ENCODE measurements around the gene INTS12.
"Not testable (repeated sequence)": the region's sequence is repeated elsewhere in the genome, so short reads cannot be mapped to it uniquely, and the experiment has no call there.

DNA sequence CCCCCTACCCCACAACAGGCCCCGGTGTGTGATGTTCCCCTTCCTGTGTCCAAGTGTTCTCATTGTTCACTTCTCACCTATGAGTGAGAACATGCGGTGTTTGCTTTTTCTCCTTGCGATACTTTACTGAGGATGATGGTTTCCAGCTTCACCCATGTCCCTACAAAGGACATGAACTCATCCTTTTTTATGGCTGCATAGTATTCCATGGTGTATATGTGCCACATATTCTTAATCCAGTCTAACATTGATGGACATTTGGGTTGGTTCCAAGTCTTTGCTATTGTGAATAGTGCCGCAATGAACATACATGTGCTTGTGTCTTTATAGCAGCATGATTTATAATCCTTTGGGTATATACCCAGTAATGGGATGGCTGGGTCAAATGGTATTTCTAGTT, 21.4 kb upstream of the INTS12 start:
- not testable (repeated sequence) for TF ChIP-seq EZH2 (IDR thresholded peaks at IDR 0.05; ENCODE audit: low read length); CTCF (optimal IDR thresholded peaks at IDR 0.05 in 1 of 3, IDR thresholded peaks at IDR 0.05 in 1 of 3, conservative IDR thresholded peaks at IDR 0.05 in 1 of 3; ENCODE audit: extremely low read depth in 1 of 3, insufficient read depth in 2 of 3, low read length in 3 of 3)

All from keratinocyte (primary cell).